ENCODE results near the gene CNTN5. TPM values are rescaled to one million over a fixed set of nuclear protein-coding genes. Genes with fewer than 3 reads are reported as not detected.

The CNTN5 gene
- total and polyA plus RNA-seq, 2 donors (not counting 1 experiment from before 2014, with no cell fraction given), result not detected

DNA sequence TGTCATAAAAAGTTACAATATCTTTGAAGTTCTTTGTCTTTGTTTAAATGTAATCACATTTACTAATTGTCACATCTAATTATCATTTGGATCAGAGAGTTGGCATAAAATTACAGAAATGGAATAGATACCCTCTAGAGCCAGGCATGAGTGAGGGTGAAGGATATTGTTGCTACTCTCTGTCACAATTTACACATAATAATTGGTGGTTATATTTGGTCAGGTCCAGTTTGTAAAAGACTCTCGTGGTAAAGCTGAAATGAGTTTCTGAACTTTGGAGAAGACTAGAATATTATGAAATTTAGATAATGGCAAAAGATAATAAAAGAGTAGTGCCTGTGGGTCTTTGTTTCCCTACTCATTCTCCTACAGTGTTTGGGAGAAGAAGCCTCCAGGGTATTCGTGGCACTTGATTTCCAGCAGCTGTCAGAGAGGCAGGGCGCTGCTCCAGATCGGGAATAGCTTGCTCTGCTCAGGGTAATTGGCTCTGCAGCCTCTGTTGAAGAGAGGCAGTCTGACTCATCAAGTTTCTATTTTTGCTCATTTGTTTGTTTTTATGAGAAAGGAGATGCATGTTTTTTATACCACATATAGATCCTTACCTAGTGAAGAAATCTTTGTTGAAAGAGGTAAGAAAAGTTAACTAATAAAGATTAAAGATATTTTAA, 349.9 kb downstream of the CNTN5 start:
- no peak for TF ChIP-seq CTCF (IDR thresholded peaks at IDR 0.05)
- POLR2A ChIA-PET, result no interaction called here
- intact Hi-C loops (cut with micrococcal nuclease), result no loop called here
- H3K27me3 Mint-ChIP-seq, result no peaks in the 10 kb centered on the region
- no peak overlapping the region for H3K9ac ChIP-seq (ENCODE audit: low read length)
- no peaks in the 10 kb centered on the region for H3K27me3 ChIP-seq (replicated peaks in 1 of 4; ENCODE audit: control extremely low read depth in 1 of 4, control insufficient read depth in 3 of 4, insufficient read depth in 4 of 4, low read length in 3 of 4)
- H3K4me1 ChIP-seq (ENCODE audit: control insufficient read depth in 2 of 2, insufficient read depth in 2 of 2, low read length in 2 of 2), result no peaks in the 10 kb centered on the region
- no peak overlapping the region for H2AFZ ChIP-seq (ENCODE audit: insufficient read depth, low read depth, low read length, poor library complexity, severe bottlenecking)
- no peaks in the 10 kb centered on the region for H3K4me1 Mint-ChIP-seq
- DNase-seq (no peak), ATAC-seq (ENCODE audit: low read depth) (no peak)
- peaks cover 0 to 8% (median 0%) of the 10 kb centered on the region in 3 donors for H3K9me3 ChIP-seq (ENCODE audit: control extremely low read depth in 1 of 3, control insufficient read depth in 2 of 3, insufficient read depth in 1 of 3, low read length in 2 of 3)
- no peak overlapping the region for H3K4me3 ChIP-seq (ENCODE audit: control extremely low read depth in 1 of 5, extremely low read depth in 1 of 5, insufficient read depth in 1 of 5, low read depth in 2 of 5, low read length in 4 of 5)
- WGBS (ENCODE audit: insufficient coverage), result no CpG with 5 or more reads among the region's 4 CpGs
- CTCF ChIA-PET, result no interaction called here
- H3K79me2 ChIP-seq (ENCODE audit: control insufficient read depth, insufficient read depth, low read length), result no peaks in the 10 kb centered on the region
- no peak overlapping the region for H3K4me2 ChIP-seq (replicated peaks; ENCODE audit: low read depth, low read length, poor library complexity, severe bottlenecking)
- H3K9me3 Mint-ChIP-seq (ENCODE audit: insufficient read depth), result no peaks in the 10 kb centered on the region
- no peak overlapping the region for H3K27ac ChIP-seq (ENCODE audit: low read length in 2 of 2)
- H3K4me3 Mint-ChIP-seq, result no peak overlapping the region
- no peaks in the 10 kb centered on the region for H4K20me1 ChIP-seq (ENCODE audit: control insufficient read depth, insufficient read depth, low read length, poor library complexity, severe bottlenecking)
- H3K27ac Mint-ChIP-seq, result no peak overlapping the region
- no peaks in the 10 kb centered on the region for H3K36me3 ChIP-seq (replicated peaks in 1 of 2; ENCODE audit: control extremely low read depth in 1 of 2, control insufficient read depth in 1 of 2, extremely low read depth in 1 of 2, insufficient read depth in 2 of 2, low read length in 1 of 2)

- Histone ChIP-seq H3K4me3 (ENCODE audit: control extremely low read depth in 1 of 5, extremely low read depth in 1 of 5, insufficient read depth in 1 of 5, low read depth in 2 of 5, low read length in 4 of 5) (no peak overlapping the region), H3K36me3 (replicated peaks in 1 of 2; ENCODE audit: control extremely low read depth in 1 of 2, control insufficient read depth in 1 of 2, extremely low read depth in 1 of 2, insufficient read depth in 2 of 2, low read length in 1 of 2) (no peaks in the 10 kb centered on the region), H2AFZ (ENCODE audit: insufficient read depth, low read depth, low read length, poor library complexity, severe bottlenecking) (no peak overlapping the region), H3K27ac (ENCODE audit: low read length in 2 of 2) (no peak overlapping the region), H3K4me2 (replicated peaks; ENCODE audit: low read depth, low read length, poor library complexity, severe bottlenecking) (no peak overlapping the region), H3K4me1 (ENCODE audit: control insufficient read depth in 2 of 2, insufficient read depth in 2 of 2, low read length in 2 of 2) (no peaks in the 10 kb centered on the region), H3K9ac (ENCODE audit: low read length) (no peak overlapping the region), H3K27me3 (replicated peaks in 1 of 4; ENCODE audit: control extremely low read depth in 1 of 4, control insufficient read depth in 3 of 4, insufficient read depth in 4 of 4, low read length in 3 of 4) (no peaks in the 10 kb centered on the region), H3K79me2 (ENCODE audit: control insufficient read depth, insufficient read depth, low read length) (no peaks in the 10 kb centered on the region), H3K9me3 (ENCODE audit: control extremely low read depth in 1 of 3, control insufficient read depth in 2 of 3, insufficient read depth in 1 of 3, low read length in 2 of 3) (peaks cover 0 to 8% (median 0%) of the 10 kb centered on the region in 3 donors), H4K20me1 (ENCODE audit: control insufficient read depth, insufficient read depth, low read length, poor library complexity, severe bottlenecking) (no peaks in the 10 kb centered on the region)
- ChIA-PET POLR2A (no interaction called here), CTCF (no interaction called here)
- no CpG with 5 or more reads among the region's 1 CpG for WGBS (ENCODE audit: insufficient coverage)
- no peak for ATAC-seq (ENCODE audit: low read depth)
- no peak overlapping the region for H3K4me3 Mint-ChIP-seq
- no peak for DNase-seq
- TF ChIP-seq CTCF (IDR thresholded peaks at IDR 0.05) (no peak), EZH2 (IDR thresholded peaks at IDR 0.05; ENCODE audit: borderline replicate concordance, insufficient read depth, low read depth, low read length, poor library complexity, severe bottlenecking) (no peak)
- no peak overlapping the region for H3K27ac Mint-ChIP-seq
- H3K27me3 Mint-ChIP-seq, result no peaks in the 10 kb centered on the region
- no peaks in the 10 kb centered on the region for H3K4me1 Mint-ChIP-seq
- no peaks in the 10 kb centered on the region for H3K9me3 Mint-ChIP-seq (ENCODE audit: insufficient read depth)
- intact Hi-C loops (cut with micrococcal nuclease), result no loop called here
These were observed 350.5 kb downstream of the CNTN5 start for GRCh38 chr11:99371257-99371656.

All from B cell (primary cell).